Natural killer cell (primary cell): Measurements from ENCODE around the gene SH3D19. TPM values are rescaled to one million over a fixed set of nuclear protein-coding genes. Genes with fewer than 3 reads are reported as not detected.

Experiments
- ATAC-seq, 3 donors: fragments of 150-1000 bp in 2 of 3; fragments of 200-7000 bp in 1 of 3; cut with Tn5 transposase; 1 replicate in 1 of 3; 2 replicates in 2 of 3; pipeline ENCODE4 v1.10.0; 2021; ENCODE audit warnings: mild to moderate bottlenecking in 2 of 3, moderate library complexity in 2 of 3
- DNase-seq, 2 donors: peaks; one replicate each; pipeline versions ENCODE4 v3.0.0 to v3.0.0-alpha.2; 2013 to 2021; ENCODE audit warnings: mixed read lengths in 1 of 2
- H3K27ac ChIP-seq: one replicate; pipeline ENCODE4 v1.5.1; 2013; ENCODE audit warnings: mild to moderate bottlenecking, low read length
- H3K27me3 ChIP-seq: one replicate; pipeline ENCODE4 v1.6.1; 2013; ENCODE audit warnings: low read length; ENCODE audit not compliant: control insufficient read depth, insufficient read depth
- H3K36me3 ChIP-seq: one replicate; pipeline ENCODE4 v1.6.1; 2013; ENCODE audit warnings: low read length; ENCODE audit not compliant: control insufficient read depth, insufficient read depth
- H3K4me1 ChIP-seq: one replicate; pipeline ENCODE4 v1.6.1; 2013; ENCODE audit warnings: low read length; ENCODE audit not compliant: control insufficient read depth, insufficient read depth
- H3K4me3 ChIP-seq: one replicate; pipeline ENCODE4 v1.5.1; 2013; ENCODE audit warnings: low read length
- H3K9me3 ChIP-seq: one replicate; pipeline ENCODE4 v1.6.1; 2013; ENCODE audit warnings: low read length; ENCODE audit not compliant: control insufficient read depth, insufficient read depth
- H3K27ac Mint-ChIP-seq, 2 donors: one replicate each; pipeline ENCODE4 v1.8.0; 2022; ENCODE audit warnings: mild to moderate bottlenecking in 2 of 2, mixed read lengths in 2 of 2, moderate library complexity in 1 of 2
- H3K27me3 Mint-ChIP-seq, 2 donors: one replicate each; pipeline ENCODE4 v1.8.0; 2022; ENCODE audit warnings: low read depth in 2 of 2, mixed read lengths in 2 of 2
- H3K36me3 Mint-ChIP-seq: one replicate; pipeline ENCODE4 v1.8.0; 2022; ENCODE audit warnings: mixed read lengths
- H3K4me1 Mint-ChIP-seq, 2 donors: one replicate each; pipeline ENCODE4 v1.8.0; 2022; ENCODE audit warnings: mixed read lengths in 2 of 2
- H3K4me3 Mint-ChIP-seq: one replicate; pipeline ENCODE4 v1.8.0; 2022; ENCODE audit warnings: mild to moderate bottlenecking, moderate library complexity, mixed read lengths
- H3K9me3 Mint-ChIP-seq, 2 donors: one replicate each; pipeline ENCODE4 v1.8.0; 2022; ENCODE audit warnings: mixed read lengths in 2 of 2
- WGBS: methylation state at CpG from one replicate; pipeline ENCODE4 v1.1.7; 2013; ENCODE audit warnings: missing lambda C conversion rate; ENCODE audit not compliant: insufficient coverage; 5-methylcytosine and 5-hydroxymethylcytosine counted together
- intact Hi-C: fragments of 100-400 bp; cut with micrococcal nuclease; formaldehyde crosslinking; loops from one replicate; pipeline ENCODE4 v1.14.2; 2022
- total RNA-seq, 4 donors: library from RNA; stranded (reverse); fragments of 120-200 nt in 1 of 4; gene quantifications; one replicate each; pipeline versions ENCODE4 v1.2.3 to v1.2.4, GENCODE V29; 2013 to 2022
- TF ChIP-seq, protein P1 (sequence below): fragments of 200-600 bp; IDR thresholded peaks from one replicate; pipeline ENCODE4 v1.8.0; 2022; ENCODE audit warnings: antibody characterized with exemption

SH3D19 gene
- total RNA-seq, 3 donors from 2014 or later (not counting 1 experiment from before 2014, with no cell fraction given), result 0.13 TPM; not detected in 2

DNA sequence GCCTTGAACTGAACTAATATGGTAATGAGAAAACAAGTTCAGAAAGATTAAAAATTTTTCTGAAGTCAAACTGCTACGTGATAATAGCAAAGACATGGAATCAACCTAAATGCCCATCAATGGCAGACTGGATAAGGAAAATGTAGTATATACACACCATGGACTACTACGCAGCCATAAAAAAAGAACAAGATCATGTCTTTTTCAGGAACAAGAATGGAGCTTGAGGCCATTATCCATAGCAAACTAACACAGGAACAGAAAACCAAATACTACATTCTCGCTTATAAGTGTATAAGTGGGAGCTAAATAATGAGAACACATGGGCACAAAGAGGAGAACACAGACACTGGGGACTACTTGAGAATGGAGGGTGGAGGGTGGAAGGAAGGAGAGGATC lies 230.3 kb downstream of the SH3D19 start:
- Histone ChIP-seq H3K4me1 (peaks cover 11% of the 10 kb centered on the region), H3K27me3 (no peaks in the 10 kb centered on the region), H3K4me3 (no peak overlapping the region), H3K9me3 (no peaks in the 10 kb centered on the region), H3K27ac (no peak overlapping the region), H3K36me3 (no peaks in the 10 kb centered on the region)
- WGBS, result 88% methylated on average over 1 of the region's 3 CpGs
- no peaks in the 10 kb centered on the region for H3K9me3 Mint-ChIP-seq
- peaks cover 13 to 22% of the 10 kb centered on the region in 2 donors for H3K27me3 Mint-ChIP-seq
- ATAC-seq (no peak), DNase-seq (no peak)
- intact Hi-C loops, result no loop called here
- no peak overlapping the region for H3K4me3 Mint-ChIP-seq
- no peaks in the 10 kb centered on the region for H3K36me3 Mint-ChIP-seq
- H3K27ac Mint-ChIP-seq, result no peak overlapping the region
- TF ChIP-seq, protein P1, sequence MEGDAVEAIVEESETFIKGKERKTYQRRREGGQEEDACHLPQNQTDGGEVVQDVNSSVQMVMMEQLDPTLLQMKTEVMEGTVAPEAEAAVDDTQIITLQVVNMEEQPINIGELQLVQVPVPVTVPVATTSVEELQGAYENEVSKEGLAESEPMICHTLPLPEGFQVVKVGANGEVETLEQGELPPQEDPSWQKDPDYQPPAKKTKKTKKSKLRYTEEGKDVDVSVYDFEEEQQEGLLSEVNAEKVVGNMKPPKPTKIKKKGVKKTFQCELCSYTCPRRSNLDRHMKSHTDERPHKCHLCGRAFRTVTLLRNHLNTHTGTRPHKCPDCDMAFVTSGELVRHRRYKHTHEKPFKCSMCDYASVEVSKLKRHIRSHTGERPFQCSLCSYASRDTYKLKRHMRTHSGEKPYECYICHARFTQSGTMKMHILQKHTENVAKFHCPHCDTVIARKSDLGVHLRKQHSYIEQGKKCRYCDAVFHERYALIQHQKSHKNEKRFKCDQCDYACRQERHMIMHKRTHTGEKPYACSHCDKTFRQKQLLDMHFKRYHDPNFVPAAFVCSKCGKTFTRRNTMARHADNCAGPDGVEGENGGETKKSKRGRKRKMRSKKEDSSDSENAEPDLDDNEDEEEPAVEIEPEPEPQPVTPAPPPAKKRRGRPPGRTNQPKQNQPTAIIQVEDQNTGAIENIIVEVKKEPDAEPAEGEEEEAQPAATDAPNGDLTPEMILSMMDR, result no peak
- peaks cover 12 to 15% of the 10 kb centered on the region in 2 donors for H3K4me1 Mint-ChIP-seq

DNA sequence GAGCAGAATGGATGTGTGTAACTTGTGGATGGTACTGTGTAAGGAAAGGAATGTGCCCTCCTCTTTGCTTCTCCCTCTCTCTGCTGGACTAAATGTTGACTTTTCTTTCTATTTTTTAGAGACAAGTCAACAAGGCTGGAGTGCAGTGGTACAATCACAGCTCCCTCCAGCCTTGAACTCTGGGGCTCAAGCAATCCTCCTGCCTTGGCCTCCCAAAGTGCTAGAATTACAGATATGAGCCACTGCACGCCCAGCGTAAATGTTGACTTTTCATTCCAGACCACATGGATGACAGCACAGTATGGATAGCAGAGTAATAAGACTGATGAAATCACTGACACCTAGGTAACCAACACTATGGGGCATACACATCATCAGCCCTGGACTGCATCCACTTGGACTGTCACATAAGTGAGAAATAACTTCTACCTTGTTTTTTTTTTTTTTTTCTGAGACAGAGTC lies 231.1 kb downstream of the SH3D19 start:
- TF ChIP-seq, protein P1, result no peak
- intact Hi-C loops, result no loop called here
- DNase-seq (no peak), ATAC-seq (no peak)
- no peaks in the 10 kb centered on the region for H3K27me3 ChIP-seq
- Mint-ChIP-seq H3K9me3 (no peaks in the 10 kb centered on the region), H3K4me3 (no peak overlapping the region), H3K27me3 (peaks cover 13 to 22% of the 10 kb centered on the region in 2 donors), H3K27ac (no peak overlapping the region), H3K4me1 (peaks cover 5 to 7% of the 10 kb centered on the region in 2 donors), H3K36me3 (no peaks in the 10 kb centered on the region)
- peaks cover 11% of the 10 kb centered on the region for H3K4me1 ChIP-seq
- no peaks in the 10 kb centered on the region for H3K36me3 ChIP-seq
- WGBS, result 91% methylated on average over 2 of the region's 2 CpGs
- H3K9me3 ChIP-seq, result no peaks in the 10 kb centered on the region
- H3K27ac ChIP-seq, result no peak overlapping the region
- no peak overlapping the region for H3K4me3 ChIP-seq

DNA sequence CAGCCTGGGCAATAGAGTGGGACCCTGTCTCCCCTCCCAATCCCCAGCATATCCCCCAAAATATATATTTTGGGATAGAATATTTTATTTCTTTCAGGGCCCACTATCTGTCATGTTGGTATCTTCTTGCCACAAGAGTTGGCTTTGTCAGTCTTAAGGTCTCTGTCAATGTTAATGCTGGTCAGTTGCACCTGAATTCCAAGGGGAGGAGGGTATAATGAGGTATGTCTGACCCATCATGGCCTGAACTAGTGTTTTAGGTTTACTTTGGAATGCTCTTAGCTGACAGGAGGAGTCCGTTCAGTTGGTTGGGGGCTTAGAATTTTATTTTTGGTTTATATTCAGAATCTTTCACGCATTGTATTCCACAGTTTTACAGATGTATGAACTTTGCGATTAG lies 232.2 kb downstream of the SH3D19 start:
- no peaks in the 10 kb centered on the region for H3K9me3 ChIP-seq
- no peaks in the 10 kb centered on the region for H3K36me3 ChIP-seq
- Mint-ChIP-seq H3K9me3 (no peaks in the 10 kb centered on the region), H3K4me1 (no peaks in the 10 kb centered on the region), H3K36me3 (no peaks in the 10 kb centered on the region), H3K4me3 (no peak overlapping the region), H3K27ac (no peak overlapping the region), H3K27me3 (peaks cover 13 to 22% of the 10 kb centered on the region in 2 donors)
- whole genome bisulfite sequencing, result 67% methylated on average over 3 of the region's 3 CpGs
- TF ChIP-seq, protein P1, result no peak
- no peak for DNase-seq
- no peak overlapping the region for H3K27ac ChIP-seq
- no peaks in the 10 kb centered on the region for H3K27me3 ChIP-seq
- H3K4me3 ChIP-seq, result no peak overlapping the region
- ATAC-seq, result no peak
- intact Hi-C loops, result no loop called here
- peaks cover 1% of the 10 kb centered on the region for H3K4me1 ChIP-seq

DNA sequence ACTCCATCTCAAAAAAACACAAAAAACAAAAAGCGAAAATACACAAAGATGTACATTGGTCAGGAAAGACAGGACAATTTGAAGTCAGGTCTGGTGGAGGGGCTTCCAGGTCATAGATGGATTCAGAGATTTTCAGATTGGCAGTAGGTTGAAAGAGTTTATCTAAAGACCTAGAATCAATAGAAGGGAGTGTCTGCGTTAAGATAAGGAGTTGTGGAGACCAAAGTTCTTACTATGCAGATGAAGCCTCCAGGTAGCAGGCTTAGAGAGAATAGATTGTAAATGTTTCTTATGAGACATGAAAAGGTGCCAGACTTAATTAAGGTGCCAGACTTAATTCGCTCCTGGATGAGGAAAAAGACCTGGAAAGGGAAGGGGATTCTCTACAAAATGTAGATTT lies 232.9 kb downstream of the SH3D19 start:
- intact Hi-C loops, result no loop called here
- H3K4me1 ChIP-seq, result no peaks in the 10 kb centered on the region
- no peaks in the 10 kb centered on the region for H3K9me3 ChIP-seq
- no peak overlapping the region for H3K4me3 ChIP-seq
- Mint-ChIP-seq H3K4me1 (no peaks in the 10 kb centered on the region), H3K9me3 (no peaks in the 10 kb centered on the region), H3K27me3 (peaks cover 19 to 22% of the 10 kb centered on the region in 2 donors), H3K36me3 (no peaks in the 10 kb centered on the region), H3K4me3 (no peak overlapping the region), H3K27ac (no peak overlapping the region)
- TF ChIP-seq, protein P1, result no peak
- H3K27ac ChIP-seq, result no peak overlapping the region
- no peaks in the 10 kb centered on the region for H3K27me3 ChIP-seq
- ATAC-seq, result no peak
- no peaks in the 10 kb centered on the region for H3K36me3 ChIP-seq
- WGBS, result 95% methylated on average over 2 of the region's 3 CpGs
- DNase-seq, result no peak
